ENCODE results near the gene CCR2.
"Not testable (repeated sequence)": the region's sequence is repeated elsewhere in the genome, so short reads cannot be mapped to it uniquely, and the experiment has no call there.

Gene CCR2

DNA sequence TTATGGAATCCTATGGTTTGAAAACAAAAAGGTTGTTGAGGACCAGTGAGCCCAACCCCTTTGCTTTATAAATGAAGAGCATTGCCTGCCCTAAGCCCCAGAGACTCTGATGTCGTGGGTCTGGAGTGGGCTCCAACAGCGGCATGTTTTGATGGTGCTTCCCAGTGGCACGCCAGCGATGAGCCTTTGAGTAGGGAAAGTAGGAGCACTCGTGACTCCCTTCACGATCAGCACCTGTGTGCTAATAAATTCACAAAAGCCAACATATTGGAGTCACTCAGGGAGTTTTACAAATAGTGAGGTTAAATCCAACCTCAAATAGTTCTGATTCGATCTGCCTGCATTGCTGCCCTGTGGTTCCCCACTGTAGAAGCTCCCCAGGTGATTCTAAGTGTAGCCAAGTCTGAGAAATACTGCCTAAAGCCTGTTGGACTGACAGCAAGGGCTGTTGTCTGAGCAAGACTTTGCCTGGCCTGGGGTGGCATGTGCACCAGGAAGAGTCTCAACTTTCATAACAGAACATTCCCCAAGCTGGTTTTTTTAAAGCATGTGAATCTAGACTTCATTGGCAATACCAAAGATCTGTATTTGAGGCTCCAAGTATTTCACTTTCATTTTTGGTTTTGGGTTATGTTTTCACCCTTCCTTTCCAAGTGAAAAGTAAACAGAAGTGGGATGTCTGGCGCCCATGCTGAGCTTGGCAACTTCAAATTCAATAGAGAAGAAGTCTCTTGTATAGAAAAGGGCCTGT, 26.7 kb downstream of the CCR2 start:
- peak in 1 of 5 experiments; percentile 11 for DNase-seq

DNA sequence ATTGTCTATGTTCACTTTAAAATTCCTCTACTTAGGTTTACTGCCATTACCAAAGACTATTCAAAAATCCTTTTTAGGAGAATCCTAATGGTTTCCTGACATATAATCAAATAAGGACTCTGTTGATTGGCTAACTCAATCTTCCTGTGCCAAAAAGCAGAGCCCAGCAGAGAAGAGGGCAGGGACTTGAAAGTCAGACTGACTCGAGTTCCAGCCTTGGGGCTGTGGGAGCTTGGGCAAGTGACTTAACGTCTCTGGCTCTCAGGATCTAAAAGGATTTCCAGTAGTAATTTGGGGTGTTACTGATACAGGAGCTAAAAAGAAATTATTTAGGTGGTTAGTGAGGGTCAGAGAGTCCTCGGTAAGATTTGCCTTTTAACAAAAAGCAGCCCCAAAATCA, 27.7 kb downstream of the CCR2 start:
- no peak for DNase-seq

DNA sequence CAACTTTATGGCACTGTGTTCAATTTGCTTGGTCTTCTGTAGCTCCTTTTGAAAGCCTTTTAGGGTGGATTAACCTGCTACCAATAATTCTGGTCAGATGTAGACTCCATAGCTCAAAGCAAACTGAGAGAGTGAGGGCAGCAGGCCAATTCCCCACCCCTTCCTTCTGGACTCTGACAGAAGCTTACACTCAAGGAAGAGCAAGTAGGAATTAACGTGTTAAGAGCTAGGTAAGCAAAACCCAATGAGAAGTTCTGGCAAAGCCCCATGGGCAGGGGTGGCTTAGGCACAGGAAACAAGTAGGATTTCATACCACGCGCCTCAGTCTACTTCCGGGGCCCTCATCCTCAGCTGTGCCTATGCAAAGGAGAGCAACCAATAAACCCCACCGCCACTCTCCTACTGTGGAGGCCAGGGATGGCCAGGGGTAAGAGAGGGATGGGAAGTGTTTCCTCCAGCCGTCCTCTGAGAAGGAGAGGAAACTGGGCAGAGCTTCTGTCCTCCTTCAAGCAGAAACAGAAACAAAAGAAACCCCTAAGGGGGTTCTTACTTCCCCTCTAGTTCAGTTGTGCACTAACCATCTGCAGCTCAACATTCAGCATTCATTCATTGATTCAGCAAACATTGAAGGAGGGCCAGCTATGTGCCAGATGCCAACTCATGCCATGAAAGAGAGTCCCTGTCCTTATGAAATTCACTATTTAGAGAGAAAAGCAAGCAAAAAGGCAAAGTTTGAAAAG, 29.5 kb downstream of the CCR2 start:
- DNase-seq: no peak

DNA sequence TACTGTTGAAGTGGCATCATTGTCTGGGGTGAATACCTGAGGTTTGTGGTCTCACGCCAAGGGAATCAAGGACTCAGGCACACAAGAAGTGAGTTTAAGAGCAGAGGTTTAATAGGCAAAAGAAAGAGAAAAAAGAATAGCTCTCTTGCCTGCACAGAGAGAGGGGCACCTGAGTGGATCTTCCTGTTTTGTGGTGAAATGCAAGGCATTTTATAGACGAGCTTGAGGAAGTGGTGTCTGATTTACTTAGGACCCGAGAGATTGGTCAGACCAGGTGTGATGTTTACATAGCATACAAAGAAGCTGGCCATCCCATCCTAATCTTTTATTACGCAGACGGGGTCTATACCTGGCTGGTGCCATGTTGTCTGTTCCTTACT, 30.0 kb downstream of the CCR2 start:
- no peak for DNase-seq

DNA sequence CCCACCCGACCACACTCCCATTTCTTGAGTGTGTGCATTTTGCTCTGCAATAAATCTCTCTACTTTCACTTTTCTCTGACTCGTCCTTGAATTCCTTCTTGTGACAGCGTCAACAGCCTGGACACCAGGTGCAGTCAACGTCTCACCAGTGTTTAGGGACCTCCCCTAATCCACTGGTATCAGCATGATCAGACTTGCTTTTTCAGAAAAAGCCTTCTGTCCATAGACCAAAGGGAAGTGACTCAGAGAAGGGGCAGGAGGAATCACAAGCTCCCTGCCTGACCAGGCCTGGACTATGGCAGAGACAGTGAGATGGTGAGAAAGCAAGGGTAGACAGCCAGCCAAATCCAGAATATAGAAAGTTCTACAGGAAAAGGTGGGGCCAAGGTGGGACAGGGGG, 32.3 kb downstream of the CCR2 start:
- DNase-seq: no peak

DNA sequence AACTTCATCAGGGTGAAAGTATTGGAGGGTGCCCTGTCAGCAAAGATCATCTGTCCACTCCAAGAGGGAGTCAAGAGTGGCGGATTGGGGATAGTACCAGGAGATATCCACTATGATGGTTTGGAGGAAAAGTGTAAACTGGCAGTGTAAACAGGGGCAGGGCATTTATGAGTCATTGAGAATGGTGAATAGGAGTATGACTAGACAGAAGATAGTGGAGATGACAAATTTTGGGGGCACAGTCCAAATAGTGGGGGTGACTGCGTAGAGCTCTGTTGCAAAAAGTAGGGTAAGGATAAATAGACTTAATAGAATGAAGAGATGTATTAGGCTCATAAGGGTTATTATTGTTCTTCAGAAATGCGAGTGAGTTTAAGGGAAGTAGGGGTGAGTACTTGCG, 34.9 kb downstream of the CCR2 start:
- not testable (repeated sequence) for DNase-seq

DNA sequence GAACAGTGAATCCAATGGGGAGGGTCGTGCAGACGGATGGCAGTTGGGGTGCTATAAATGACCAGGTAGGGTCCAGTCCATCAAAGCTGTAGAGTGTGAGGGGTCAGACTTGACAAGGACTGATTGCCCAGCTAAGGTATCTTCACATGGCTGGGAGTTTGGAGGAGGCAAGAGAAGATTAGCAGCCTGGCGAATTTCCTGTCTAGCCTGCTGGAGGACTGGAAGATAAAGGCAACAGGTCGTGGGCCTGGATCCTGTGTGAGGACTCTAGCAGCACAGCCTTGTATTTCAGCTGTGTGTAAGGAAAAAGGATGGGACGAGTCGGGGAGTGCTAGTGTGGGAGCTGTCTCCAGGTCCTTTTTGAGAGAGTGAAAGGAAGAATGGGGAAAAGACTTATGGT, 35.4 kb downstream of the CCR2 start:
- DNase-seq: no peak

DNA sequence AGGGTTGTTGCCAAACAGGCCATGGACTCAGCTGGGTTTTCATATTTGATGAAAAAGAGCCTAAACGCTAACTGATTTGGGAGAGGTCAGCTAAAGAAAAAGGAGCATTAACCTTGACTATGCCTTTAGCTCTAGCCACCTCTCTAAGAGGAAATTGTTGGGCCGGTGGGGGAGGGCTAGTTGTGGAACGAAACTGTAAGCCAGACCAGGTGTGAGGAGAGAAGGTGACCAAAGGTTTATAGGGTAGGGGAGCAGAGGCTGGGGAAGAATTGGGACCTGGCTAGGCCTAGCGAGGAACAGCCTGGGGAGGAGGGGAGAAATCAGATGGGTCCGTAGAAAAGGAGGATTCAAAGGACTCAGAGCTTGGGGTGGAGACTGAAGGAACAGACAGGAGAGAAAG, 37.6 kb downstream of the CCR2 start:
- not testable (repeated sequence) for DNase-seq

DNA sequence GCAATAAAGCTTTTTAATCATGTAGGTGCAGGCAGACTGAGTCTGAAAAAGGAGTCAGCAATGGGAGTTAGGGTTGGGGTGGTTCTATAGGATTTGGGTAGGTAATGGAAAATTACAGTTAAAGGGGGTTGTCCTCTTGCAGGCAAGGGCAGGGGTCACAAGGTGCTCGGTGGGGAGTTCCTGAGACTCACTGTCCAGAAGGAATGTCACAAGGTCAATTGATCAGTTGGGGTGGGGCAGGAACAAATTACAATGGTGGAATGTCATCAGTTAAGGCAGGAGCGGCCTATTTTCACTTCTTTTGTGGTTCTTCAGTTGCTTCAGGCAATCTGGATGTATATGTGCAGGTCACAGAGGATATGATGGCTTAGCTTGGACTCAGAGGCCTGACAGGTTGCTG, 39.1 kb downstream of the CCR2 start:
- DNase-seq: no peak

DNA sequence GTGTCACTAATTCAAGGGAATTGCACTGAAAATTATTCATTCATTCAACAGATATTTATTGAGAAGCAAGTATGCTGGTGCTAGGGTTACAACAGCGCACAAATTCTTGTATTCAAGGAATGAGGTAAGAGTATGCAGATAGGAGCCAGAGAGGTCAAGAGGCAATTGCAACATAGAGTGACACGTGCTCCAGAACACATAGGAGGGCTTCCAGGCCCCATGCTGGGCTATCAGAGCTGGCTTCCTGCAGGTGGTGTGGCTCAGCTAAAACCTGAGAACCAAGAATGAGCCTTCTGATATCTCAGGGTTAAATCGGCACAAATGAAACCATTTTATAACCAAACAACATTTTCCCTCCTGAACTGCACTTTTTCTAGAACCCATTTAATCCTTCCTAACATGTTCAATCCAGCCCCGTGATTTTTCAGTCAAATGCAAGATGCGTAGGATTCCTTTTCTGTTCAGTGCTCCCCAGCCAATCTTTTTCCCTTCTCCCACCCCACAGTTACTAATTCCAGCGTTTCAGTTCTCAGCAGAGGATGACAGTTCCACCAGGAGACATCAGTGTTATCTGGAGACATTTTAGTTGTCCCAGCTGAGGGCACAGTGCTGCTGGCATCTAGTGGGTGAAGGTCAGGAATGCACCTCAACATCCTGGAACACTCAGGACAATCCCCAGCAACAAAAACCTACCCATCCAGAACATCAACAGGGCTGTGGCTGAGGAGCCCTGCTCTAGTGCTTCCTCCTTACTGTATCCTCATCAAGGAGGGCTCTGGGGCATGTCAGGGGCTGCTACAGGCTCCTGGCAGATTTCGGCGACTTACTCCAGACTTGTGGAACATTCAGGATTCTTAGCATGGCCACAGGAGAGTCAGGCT, 39.9 kb downstream of the CCR2 start:
- no peak for DNase-seq

DNA sequence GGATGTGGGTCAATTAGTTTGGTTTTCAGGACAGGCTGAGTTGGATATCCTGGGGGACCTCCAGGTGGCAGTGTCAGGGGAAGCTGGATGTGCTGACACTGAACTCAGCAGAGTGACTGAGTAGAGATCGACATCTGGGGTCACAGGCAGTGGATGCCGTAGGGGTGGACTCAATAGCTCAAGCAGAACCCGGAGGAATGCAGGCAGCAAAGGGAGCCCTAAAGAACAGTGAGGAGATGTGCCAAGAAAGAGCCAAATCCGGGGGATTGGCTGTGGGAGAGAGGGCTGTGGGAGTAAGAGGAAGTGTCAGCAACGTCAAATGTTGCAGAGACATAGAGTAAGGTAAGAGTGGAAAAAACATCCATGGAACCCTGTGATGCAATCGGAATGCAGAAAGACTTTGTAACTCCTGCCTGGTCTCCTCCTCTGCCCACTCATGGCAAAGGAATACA, 41.3 kb downstream of the CCR2 start:
- no peak for DNase-seq

DNA sequence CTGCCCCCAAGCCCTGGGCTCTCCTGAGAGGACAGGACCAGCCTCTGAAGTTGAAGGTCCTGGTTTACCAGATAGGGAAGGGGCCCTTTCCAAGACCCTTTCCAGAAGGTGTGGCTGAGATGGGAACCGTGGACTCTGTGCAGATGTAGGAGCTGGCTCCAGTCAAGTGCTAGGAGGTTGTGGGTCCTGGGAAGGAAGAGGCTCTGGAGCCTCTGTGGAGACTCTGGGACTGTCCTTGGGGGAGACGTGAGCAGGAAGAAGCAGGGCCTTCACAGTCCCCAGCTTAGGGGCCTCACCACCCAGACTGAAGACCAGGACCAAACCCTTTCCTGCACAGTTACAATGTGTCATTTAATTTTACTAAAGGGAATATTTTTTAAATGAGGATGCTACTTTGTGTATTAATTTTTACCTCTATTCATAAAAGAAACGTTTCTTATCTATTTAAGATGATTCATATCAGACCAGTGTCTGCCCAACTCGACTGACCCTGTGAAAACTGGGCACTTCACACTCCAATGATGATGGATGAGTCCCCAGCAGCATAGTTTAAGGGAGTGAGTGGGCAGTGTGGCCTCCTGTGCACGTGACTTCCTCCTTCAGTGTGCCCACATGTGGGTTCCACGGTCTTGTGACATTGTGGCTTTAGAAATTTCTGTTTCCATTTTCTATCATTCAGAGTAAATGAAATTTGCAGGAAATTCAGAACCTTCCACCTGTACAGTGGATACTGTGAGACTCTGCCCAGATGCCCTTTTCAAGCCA, 42.0 kb downstream of the CCR2 start:
- no peak for DNase-seq

DNA sequence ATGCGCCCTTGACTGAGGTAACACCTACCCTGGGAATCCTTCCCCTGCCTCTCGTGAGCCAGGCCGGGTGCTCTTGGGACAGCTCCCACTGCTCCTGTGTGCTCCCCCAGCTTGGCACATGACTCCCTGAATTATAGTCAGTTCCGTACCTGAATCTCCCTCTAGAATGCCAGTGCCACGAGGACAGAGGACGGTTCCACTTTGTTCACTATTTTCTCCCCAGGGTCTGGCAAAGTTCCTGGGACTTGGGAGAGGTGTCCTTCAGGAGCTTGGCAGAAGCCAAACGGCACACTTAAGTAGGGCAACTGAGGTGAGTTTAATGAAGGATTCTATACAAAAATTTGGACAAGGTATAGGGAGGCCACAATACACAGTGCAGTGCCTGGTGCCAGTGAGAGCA, 43.2 kb downstream of the CCR2 start:
- DNase-seq: no peak

DNA sequence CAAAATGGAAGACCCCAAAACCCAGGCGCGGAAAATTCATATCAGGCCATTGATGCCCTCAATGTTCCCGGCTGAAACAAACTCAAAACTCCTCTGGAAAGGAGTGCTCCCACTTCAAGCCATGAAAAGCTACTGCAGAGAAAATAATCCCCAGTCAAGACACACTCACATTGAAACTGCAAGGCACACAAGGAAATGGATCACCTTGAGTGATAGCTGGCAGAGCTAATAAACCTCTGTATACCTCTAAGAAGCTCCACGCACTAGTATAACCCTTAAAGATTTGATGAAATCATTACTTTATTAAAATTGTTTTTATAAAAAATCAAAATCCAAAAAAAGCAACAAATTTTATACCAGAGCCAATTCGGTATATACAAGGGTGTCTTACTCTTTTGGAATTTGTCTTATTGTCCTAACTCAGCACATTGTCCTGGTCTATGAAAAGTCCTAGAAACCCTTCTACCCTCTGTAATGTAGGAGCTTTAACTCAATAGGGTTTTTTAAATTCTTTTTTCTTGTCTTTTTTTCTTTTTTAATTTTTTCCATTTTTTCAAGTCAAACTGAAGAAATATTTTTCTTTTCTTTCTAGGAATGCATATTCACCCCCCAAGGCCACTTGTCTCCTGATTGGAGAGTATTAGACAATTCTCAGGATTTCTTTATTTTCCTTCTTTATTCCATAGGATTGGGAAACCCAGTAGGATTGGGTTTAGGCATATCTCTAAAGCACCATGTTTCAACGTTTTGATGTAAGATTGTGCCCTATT, 44.5 kb downstream of the CCR2 start:
- no peak for DNase-seq

DNA sequence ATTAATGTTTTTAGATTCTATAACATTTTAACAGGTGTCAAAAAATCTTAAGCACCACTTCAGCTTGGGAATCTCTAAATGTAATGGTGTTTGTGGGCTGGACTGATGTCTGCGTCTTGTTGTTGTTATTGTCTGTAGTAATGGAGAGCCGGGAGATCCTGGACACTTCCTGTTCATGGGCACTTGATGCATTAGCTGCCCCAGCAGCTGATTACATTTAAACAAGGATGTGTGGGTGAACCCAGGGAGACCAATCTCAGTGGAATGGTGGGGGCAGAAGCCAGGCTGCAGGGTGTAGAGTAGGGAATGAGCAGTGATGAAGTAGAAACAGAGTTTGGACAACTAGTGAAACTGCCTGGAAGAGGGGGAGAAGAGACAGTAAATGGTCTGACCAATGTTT, 45.2 kb downstream of the CCR2 start:
- DNase-seq: no peak

DNA sequence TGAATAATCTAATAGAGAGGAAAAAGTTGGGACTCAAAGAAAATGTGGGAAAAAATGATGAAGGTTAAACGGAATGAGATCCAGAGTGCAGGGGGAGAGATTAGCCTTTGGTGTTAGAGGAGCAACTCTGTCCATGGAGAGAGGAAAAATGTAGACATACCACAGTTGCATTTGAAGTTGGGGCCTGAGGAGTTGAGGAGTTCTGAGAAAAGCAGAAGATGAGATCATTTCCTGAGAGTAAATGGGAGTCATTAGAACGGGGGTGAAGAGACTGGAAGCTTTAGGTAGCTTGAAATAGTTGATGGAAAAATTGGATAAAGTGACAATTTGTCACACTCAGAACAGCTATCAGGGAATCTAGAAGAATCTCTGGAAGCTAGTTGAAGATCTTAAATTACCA, 45.6 kb downstream of the CCR2 start:
- no peak for DNase-seq

DNA sequence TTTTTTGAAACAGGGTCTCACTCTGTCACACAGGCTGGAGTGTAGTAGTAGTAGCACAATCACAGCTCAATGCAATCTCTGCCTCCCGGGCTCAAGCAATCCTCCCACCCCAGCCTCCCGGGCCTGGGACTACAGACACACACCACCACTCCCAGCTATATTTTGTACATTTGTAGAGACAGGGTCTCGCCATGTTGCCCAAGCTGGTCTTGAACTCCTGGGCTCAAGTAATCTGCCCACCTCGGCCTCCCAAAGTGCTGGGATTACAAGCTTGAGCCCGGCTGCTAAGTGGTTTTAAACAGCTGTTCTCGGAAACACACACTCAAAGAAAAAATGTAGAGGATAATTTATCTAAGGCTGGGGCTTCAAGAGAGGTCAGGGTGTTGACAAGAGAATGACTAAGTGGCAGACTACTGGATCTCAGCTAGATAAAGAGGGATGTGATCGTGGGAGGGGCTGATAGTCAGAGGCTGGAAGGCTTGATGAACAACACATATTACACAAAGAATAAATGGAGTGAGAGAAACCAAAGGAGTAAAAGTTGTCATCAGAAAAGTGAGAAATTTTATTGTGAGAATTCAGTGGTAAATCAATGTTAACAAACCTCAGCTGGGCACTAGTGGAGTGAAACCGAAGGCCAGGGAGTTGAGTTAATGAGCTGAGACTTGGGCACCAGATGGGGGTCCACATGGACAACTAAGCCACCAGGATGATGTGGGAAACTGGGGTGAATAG, 46.3 kb downstream of the CCR2 start:
- DNase-seq: no peak

DNA sequence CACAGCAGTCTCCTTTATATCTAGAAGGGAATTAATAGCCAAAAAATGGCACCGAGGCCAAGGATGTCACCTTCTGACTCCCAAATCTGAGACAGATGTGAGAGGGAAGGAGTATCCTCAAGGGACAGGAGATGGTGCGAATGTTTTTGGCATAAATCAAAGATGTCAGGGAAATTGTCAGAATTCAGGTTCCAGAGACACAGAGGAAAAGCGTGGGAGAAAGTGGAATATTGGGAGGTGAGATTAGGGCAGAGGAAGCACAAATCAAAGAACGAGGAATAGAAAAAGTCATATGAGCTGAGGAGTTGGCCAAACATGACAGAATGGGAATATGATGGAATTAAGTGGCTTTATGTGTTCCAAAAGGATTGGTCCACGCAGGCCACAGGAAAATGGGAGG, 46.9 kb downstream of the CCR2 start:
- no peak for DNase-seq

DNA sequence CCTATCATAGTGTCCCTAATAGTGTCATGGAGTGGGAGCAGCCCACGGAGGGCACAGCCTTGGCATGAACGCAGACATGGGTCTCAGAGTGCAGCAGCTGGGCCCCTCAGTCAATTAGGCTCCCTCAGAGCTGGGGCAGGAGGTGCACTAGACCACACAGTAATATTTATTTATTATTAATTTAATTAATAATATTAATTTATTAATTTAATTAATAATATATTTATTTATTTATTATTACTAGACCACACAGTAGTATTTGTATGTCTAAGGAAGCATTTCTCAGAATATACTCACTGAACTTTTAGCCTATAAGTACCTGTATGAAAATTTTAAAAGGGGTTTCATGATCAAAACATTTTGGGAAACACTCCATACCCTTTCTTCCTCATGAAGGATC, 47.7 kb downstream of the CCR2 start:
- DNase-seq: no peak

DNA sequence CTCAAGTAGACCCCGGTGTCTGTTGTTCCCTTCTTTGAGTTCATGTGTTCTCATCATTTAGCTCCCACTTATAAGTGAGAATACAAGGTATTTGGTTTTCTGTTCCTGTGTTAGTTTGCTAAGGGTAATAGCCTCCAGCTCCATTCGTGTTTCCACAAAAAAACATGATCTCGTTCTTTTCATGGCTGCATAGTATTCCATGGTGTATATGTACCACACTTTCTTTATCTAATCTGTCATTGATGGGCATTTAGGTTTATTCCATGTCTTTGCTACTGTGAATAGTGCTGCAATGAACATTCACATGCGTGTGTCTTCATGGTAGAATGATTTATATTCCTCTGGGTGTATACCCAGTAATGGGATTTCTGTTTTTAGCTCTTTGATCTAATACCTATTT, 49.0 kb downstream of the CCR2 start:
- not testable (repeated sequence) for DNase-seq
